ENCODE results near the gene ZSCAN21. TPM values are rescaled to one million over a fixed set of nuclear protein-coding genes. Genes with fewer than 3 reads are reported as not detected.

The ZSCAN21 gene
- total and polyA plus RNA-seq, 10 of the 15 experiments (the other 5 are each of a cell fraction or from before 2014, with no cell fraction given) = 1.9 to 9.6 (median 7.1) TPM

- ChIA-PET SMC1A (ENCODE audit: uncharacterized antibody, unreplicated experiment) (no interaction called here), POLR2A (no interaction called here), RAD21 (ENCODE audit: unreplicated experiment) (interaction anchor here (2.0 kb wide), 1 partner anchor 10 kb away, joined by 5 read pairs; no protein-coding TSS in a partner anchor), CTCF (interaction anchor here (1.5 kb wide), 1 partner anchor 10 kb away, joined by 4 read pairs; no protein-coding TSS in a partner anchor)
- TF ChIP-seq TAF1 (IDR thresholded peaks at IDR 0.05; ENCODE audit: borderline replicate concordance, low read depth, low read length) = no peak
- H3K27ac ChIP-seq (ENCODE audit: control insufficient read depth, insufficient read depth) = no peak overlapping the region
- ATAC-seq = no peak
- H3K4me2 ChIP-seq (ENCODE audit: control insufficient read depth, insufficient read depth) = no peak overlapping the region
- H4K20me1 ChIP-seq (ENCODE audit: control insufficient read depth, insufficient read depth) = no peaks in the 10 kb centered on the region
- FAIRE-seq = no peak
- peaks cover 2% of the 10 kb centered on the region for H3K79me2 ChIP-seq (ENCODE audit: control insufficient read depth, insufficient read depth, low read length)
- H3K4me1 ChIP-seq (ENCODE audit: control insufficient read depth, insufficient read depth, low read length) = no peaks in the 10 kb centered on the region
- intact Hi-C loops (cut with micrococcal nuclease; ENCODE audit: unreplicated experiment) = no loop called here
- H3K9ac ChIP-seq (ENCODE audit: control insufficient read depth, insufficient read depth, low read length) = no peak overlapping the region
- BruUV-seq (replicated peaks) = no TSS peak
- H3K27me3 ChIP-seq (replicated peaks in 1 of 2; ENCODE audit: control insufficient read depth in 2 of 2, insufficient read depth in 2 of 2, low read length in 1 of 2) = no peaks in the 10 kb centered on the region
- peaks cover 30 to 62% of the 10 kb centered on the region in 2 experiments for H3K36me3 ChIP-seq (ENCODE audit: control insufficient read depth in 2 of 2, insufficient read depth in 2 of 2, low read length in 1 of 2)
- in situ Hi-C loops (cut with MboI) = no loop called here
- no peak overlapping the region for H3K4me3 ChIP-seq
- H2AFZ ChIP-seq (ENCODE audit: control insufficient read depth, low read depth, low read length) = no peak overlapping the region
- WGBS (ENCODE audit: insufficient coverage, insufficient replicate concordance, low lambda C conversion rate, missing lambda C conversion rate) = 93% methylated on average over 10 of the region's 10 CpGs
- H3K9me3 ChIP-seq (replicated peaks; ENCODE audit: control insufficient read depth, insufficient read depth, low read length) = peaks cover 32% of the 10 kb centered on the region; the same call in 2 of the 3 replicates
- no peak for DNase-seq (ENCODE audit: low read depth, low spot score)
Measured at GRCh38 chr7:100072462-100072861, 22.9 kb downstream of the ZSCAN21 start.

GRCh38 chr7:100074841-100075240, 25.3 kb downstream of the ZSCAN21 start:
- Histone ChIP-seq H3K4me2 (ENCODE audit: control insufficient read depth, insufficient read depth) (no peak overlapping the region), H3K4me1 (ENCODE audit: control insufficient read depth, insufficient read depth, low read length) (no peaks in the 10 kb centered on the region), H3K79me2 (ENCODE audit: control insufficient read depth, insufficient read depth, low read length) (peaks cover 20% of the 10 kb centered on the region), H3K9me3 (replicated peaks; ENCODE audit: control insufficient read depth, insufficient read depth, low read length) (peaks cover 32% of the 10 kb centered on the region; the same call in 2 of the 3 replicates), H2AFZ (ENCODE audit: control insufficient read depth, low read depth, low read length) (no peak overlapping the region), H3K27me3 (replicated peaks in 1 of 2; ENCODE audit: control insufficient read depth in 2 of 2, insufficient read depth in 2 of 2, low read length in 1 of 2) (no peaks in the 10 kb centered on the region), H3K9ac (ENCODE audit: control insufficient read depth, insufficient read depth, low read length) (no peak overlapping the region), H3K36me3 (ENCODE audit: control insufficient read depth in 2 of 2, insufficient read depth in 2 of 2, low read length in 1 of 2) (peaks cover 30 to 61% of the 10 kb centered on the region in 2 experiments), H3K27ac (ENCODE audit: control insufficient read depth, insufficient read depth) (no peak overlapping the region), H3K4me3 (no peak overlapping the region), H4K20me1 (ENCODE audit: control insufficient read depth, insufficient read depth) (no peaks in the 10 kb centered on the region)
- intact Hi-C loops (cut with micrococcal nuclease; ENCODE audit: unreplicated experiment) = no loop called here
- no peak for FAIRE-seq
- no peak for DNase-seq (ENCODE audit: low read depth, low spot score)
- TF ChIP-seq POLR2AphosphoS5 (IDR thresholded peaks at IDR 0.05; ENCODE audit: low read length) (no peak), BRCA1 (IDR thresholded peaks at IDR 0.05; ENCODE audit: low read depth, low read length) (no peak), CREM (IDR thresholded peaks at IDR 0.05; ENCODE audit: low read depth) (no peak), DPF2 (IDR thresholded peaks at IDR 0.05) (no peak), HDGF (IDR thresholded peaks at IDR 0.05) (no peak), ATF7 (IDR thresholded peaks at IDR 0.05; ENCODE audit: low read depth) (no peak), ZNF622 (IDR thresholded peaks at IDR 0.05) (no peak), NFYA (IDR thresholded peaks at IDR 0.05; ENCODE audit: borderline replicate concordance, low read depth, low read length) (no peak), RBBP5 (conservative IDR thresholded peaks at IDR 0.05) (no peak), ZSCAN29 (IDR thresholded peaks at IDR 0.05) (no peak), NFXL1 (IDR thresholded peaks at IDR 0.05; ENCODE audit: borderline replicate concordance) (no peak), FOXK2 (IDR thresholded peaks at IDR 0.05) (no peak)
- ChIA-PET CTCF (interaction anchor here (1.2 to 1.3 kb wide), 3 partner anchors 11 to 81 kb away, joined by 3 to 5 read pairs (median 5); no protein-coding TSS in a partner anchor), SMC1A (ENCODE audit: uncharacterized antibody, unreplicated experiment) (interaction anchor here (1.2 kb wide), 1 partner anchor 16 kb away, joined by 3 read pairs; no protein-coding TSS in a partner anchor), RAD21 (ENCODE audit: unreplicated experiment) (no interaction called here), POLR2A (no interaction called here)
- in situ Hi-C loops (cut with MboI) = no loop called here
- BruUV-seq (replicated peaks) = no TSS peak
- ATAC-seq = no peak
- 100% methylated on average over 7 of the region's 7 CpGs for WGBS (ENCODE audit: insufficient coverage, insufficient replicate concordance, low lambda C conversion rate, missing lambda C conversion rate)

Data from GM12878 (cell line).